ENCODE results near the gene AP1B1. TPM values are rescaled to one million over a fixed set of nuclear protein-coding genes. Genes with fewer than 3 reads are reported as not detected.
A peak's percentile ranks its signal among the peaks of the same experiment; 100 is the strongest.

Gene AP1B1
- polyA plus RNA-seq, 3 donors from 2014 or later: 11.8 to 32.4 (median 12.1) TPM

- H3K27me3 Mint-ChIP-seq (ENCODE audit: low read depth in 3 of 3): peaks cover 0 to 3% (median 2%) of the 10 kb centered on the region in 3 donors
- no peaks in the 10 kb centered on the region for H3K4me1 Mint-ChIP-seq
- H3K27ac Mint-ChIP-seq: no peak overlapping the region
- H3K36me3 Mint-ChIP-seq: peaks cover 4 to 41% (median 14%) of the 10 kb centered on the region in 3 donors
- H3K9me3 Mint-ChIP-seq: no peaks in the 10 kb centered on the region
- no peak for DNase-seq
- H3K4me3 Mint-ChIP-seq: no peak overlapping the region
These were observed 47.1 kb downstream of the AP1B1 start for GRCh38 chr22:29341056-29341848.

GRCh38 chr22:29340566-29340965 lies 47.8 kb downstream of the AP1B1 start:
- no peaks in the 10 kb centered on the region for H3K4me1 Mint-ChIP-seq
- H3K27ac Mint-ChIP-seq: no peak overlapping the region
- H3K4me3 Mint-ChIP-seq: no peak overlapping the region
- H3K36me3 Mint-ChIP-seq: peaks cover 4 to 40% (median 14%) of the 10 kb centered on the region in 3 donors
- no peak for DNase-seq
- H3K9me3 Mint-ChIP-seq: no peaks in the 10 kb centered on the region
- H3K27me3 Mint-ChIP-seq (ENCODE audit: low read depth in 3 of 3): peaks cover 0 to 3% (median 2%) of the 10 kb centered on the region in 3 donors

- peaks cover 0 to 3% (median 2%) of the 10 kb centered on the region in 3 donors for H3K27me3 Mint-ChIP-seq (ENCODE audit: low read depth in 3 of 3)
- peaks cover 4 to 38% (median 14%) of the 10 kb centered on the region in 3 donors for H3K36me3 Mint-ChIP-seq
- no peaks in the 10 kb centered on the region for H3K9me3 Mint-ChIP-seq
- no peaks in the 10 kb centered on the region for H3K4me1 Mint-ChIP-seq
- no peak overlapping the region for H3K27ac Mint-ChIP-seq
- no peak for DNase-seq
- H3K4me3 Mint-ChIP-seq: no peak overlapping the region
These were observed 48.8 kb downstream of the AP1B1 start for GRCh38 chr22:29339381-29340235.

GRCh38 chr22:29338398-29338797 lies 50.0 kb downstream of the AP1B1 start:
- peaks cover 4 to 37% (median 14%) of the 10 kb centered on the region in 3 donors for H3K36me3 Mint-ChIP-seq

GRCh38 chr22:29337631-29338284 lies 50.6 kb downstream of the AP1B1 start:
- no peaks in the 10 kb centered on the region for H3K9me3 Mint-ChIP-seq
- peaks cover 0 to 3% (median 2%) of the 10 kb centered on the region in 3 donors for H3K27me3 Mint-ChIP-seq (ENCODE audit: low read depth in 3 of 3)
- H3K4me1 Mint-ChIP-seq: no peaks in the 10 kb centered on the region
- no peak for DNase-seq
- H3K4me3 Mint-ChIP-seq: no peak overlapping the region
- peaks cover 4 to 33% (median 9%) of the 10 kb centered on the region in 3 donors for H3K36me3 Mint-ChIP-seq
- H3K27ac Mint-ChIP-seq: peak overlapping the region in 1 of 6 donors; percentile 22

More at GRCh38 chr22:29338398-29338797, 50.0 kb downstream of the AP1B1 start:
- H3K4me3 Mint-ChIP-seq: no peak overlapping the region
- DNase-seq: no peak
- peaks cover 0 to 3% (median 2%) of the 10 kb centered on the region in 3 donors for H3K27me3 Mint-ChIP-seq (ENCODE audit: low read depth in 3 of 3)
- no peak overlapping the region for H3K27ac Mint-ChIP-seq
- no peaks in the 10 kb centered on the region for H3K9me3 Mint-ChIP-seq
- no peaks in the 10 kb centered on the region for H3K4me1 Mint-ChIP-seq

- no peak for DNase-seq
- Mint-ChIP-seq H3K9me3 (no peaks in the 10 kb centered on the region), H3K4me1 (no peaks in the 10 kb centered on the region), H3K36me3 (peaks cover 4 to 28% (median 9%) of the 10 kb centered on the region in 3 donors), H3K27ac (no peak overlapping the region), H3K27me3 (ENCODE audit: low read depth in 3 of 3) (peaks cover 0 to 3% (median 2%) of the 10 kb centered on the region in 3 donors), H3K4me3 (no peak overlapping the region)
These were observed 51.4 kb downstream of the AP1B1 start for GRCh38 chr22:29336751-29337490.

- peaks cover 4 to 25% (median 9%) of the 10 kb centered on the region in 3 donors for H3K36me3 Mint-ChIP-seq
These were observed 52.7 kb downstream of the AP1B1 start for GRCh38 chr22:29335656-29336055.

GRCh38 chr22:29334696-29335344 lies 53.5 kb downstream of the AP1B1 start:
- H3K4me1 Mint-ChIP-seq: no peaks in the 10 kb centered on the region
- peaks cover 4 to 25% (median 9%) of the 10 kb centered on the region in 3 donors for H3K36me3 Mint-ChIP-seq
- peak overlapping the region in 1 of 6 donors; percentile 74 for H3K27ac Mint-ChIP-seq
- H3K4me3 Mint-ChIP-seq: no peak overlapping the region
- no peaks in the 10 kb centered on the region for H3K9me3 Mint-ChIP-seq
- no peak for DNase-seq
- H3K27me3 Mint-ChIP-seq (ENCODE audit: low read depth in 3 of 3): peaks cover 0 to 3% (median 2%) of the 10 kb centered on the region in 3 donors

More at GRCh38 chr22:29335656-29336055, 52.7 kb downstream of the AP1B1 start:
- H3K9me3 Mint-ChIP-seq: no peaks in the 10 kb centered on the region
- no peak for DNase-seq
- H3K27ac Mint-ChIP-seq: no peak overlapping the region
- peaks cover 0 to 3% (median 2%) of the 10 kb centered on the region in 3 donors for H3K27me3 Mint-ChIP-seq (ENCODE audit: low read depth in 3 of 3)
- no peak overlapping the region for H3K4me3 Mint-ChIP-seq
- no peaks in the 10 kb centered on the region for H3K4me1 Mint-ChIP-seq

- Mint-ChIP-seq H3K4me3 (no peak overlapping the region), H3K4me1 (no peaks in the 10 kb centered on the region), H3K27ac (no peak overlapping the region), H3K9me3 (no peaks in the 10 kb centered on the region), H3K27me3 (ENCODE audit: low read depth in 3 of 3) (peaks cover 0 to 4% (median 2%) of the 10 kb centered on the region in 3 donors), H3K36me3 (peaks cover 0 to 21% (median 7%) of the 10 kb centered on the region in 3 donors)
- no peak for DNase-seq
These were observed 54.2 kb downstream of the AP1B1 start for GRCh38 chr22:29334148-29334547.

GRCh38 chr22:29332886-29333496 lies 55.4 kb downstream of the AP1B1 start:
- no peaks in the 10 kb centered on the region for H3K4me1 Mint-ChIP-seq
- no peak overlapping the region for H3K4me3 Mint-ChIP-seq
- DNase-seq: no peak
- H3K9me3 Mint-ChIP-seq: no peaks in the 10 kb centered on the region
- peaks cover 0 to 9% (median 3%) of the 10 kb centered on the region in 3 donors for H3K36me3 Mint-ChIP-seq
- H3K27ac Mint-ChIP-seq: no peak overlapping the region
- peaks cover 0 to 4% (median 0%) of the 10 kb centered on the region in 3 donors for H3K27me3 Mint-ChIP-seq (ENCODE audit: low read depth in 3 of 3)

GRCh38 chr22:29331658-29332300 lies 56.6 kb downstream of the AP1B1 start:
- peaks cover 0 to 4% (median 1%) of the 10 kb centered on the region in 3 donors for H3K27me3 Mint-ChIP-seq (ENCODE audit: low read depth in 3 of 3)
- H3K27ac Mint-ChIP-seq: no peak overlapping the region
- peaks cover 0 to 10% (median 3%) of the 10 kb centered on the region in 3 donors for H3K36me3 Mint-ChIP-seq
- no peak overlapping the region for H3K4me3 Mint-ChIP-seq
- H3K9me3 Mint-ChIP-seq: no peaks in the 10 kb centered on the region
- H3K4me1 Mint-ChIP-seq: no peaks in the 10 kb centered on the region
- no peak for DNase-seq

- Mint-ChIP-seq H3K4me3 (no peak overlapping the region), H3K27ac (no peak overlapping the region), H3K9me3 (no peaks in the 10 kb centered on the region), H3K36me3 (peaks cover 0 to 7% (median 3%) of the 10 kb centered on the region in 3 donors), H3K27me3 (ENCODE audit: low read depth in 3 of 3) (peaks cover 0 to 4% (median 1%) of the 10 kb centered on the region in 3 donors), H3K4me1 (no peaks in the 10 kb centered on the region)
- no peak for DNase-seq
These were observed 57.2 kb downstream of the AP1B1 start for GRCh38 chr22:29331213-29331612.

Data from immature natural killer cell (primary cell).